IMR-90 (cell line): ENCODE results near the gene PBX4.

ENCODE experiments used
- CHD1 ChIP-seq: IDR thresholded peaks from 2 replicates; pipeline ENCODE4 v1.6.1; 2012; ENCODE audit warnings: low read depth, low read length, improper control_type of control experiment
- CTCF ChIP-seq: conservative IDR thresholded peaks from 2 replicates; pipeline ENCODE4 v1.5.1; 2012; ENCODE audit warnings: mild to moderate bottlenecking, low read depth, low read length, improper control_type of control experiment
- FOS ChIP-seq: fragments of 150-350 bp; IDR thresholded peaks from 2 replicates; pipeline ENCODE4 v1.6.1; 2016; ENCODE audit warnings: low read depth, low read length

- TF ChIP-seq FOS (no peak), CTCF (no peak), CHD1 (no peak)
These were observed 77.6 kb downstream of the PBX4 start for GRCh38 chr19:19540715-19541515.
